GM13976 (cell line): Measurements from ENCODE around the gene TLL2.

Experiments used
- DNase-seq: peaks from one replicate; pipeline ENCODE4 v3.0.0; 2012; ENCODE audit warnings: low spot score
- in situ Hi-C: fragments of 300-500 bp; cut with MboI; formaldehyde crosslinking; loops from one replicate; pipeline ENCODE4 v1.12.0; 2022; ENCODE audit warnings: low sequenced_read_pairs, mixed read lengths, inconsistent platforms; ENCODE audit not compliant: unreplicated experiment
- TF ChIP-seq, protein P1 (sequence below): IDR thresholded peaks from 2 replicates; pipeline ENCODE4 v1.5.1; 2012; ENCODE audit warnings: borderline replicate concordance, mild to moderate bottlenecking; ENCODE audit not compliant: insufficient read depth; ENCODE audit errors: extremely low read depth, missing control alignments, control extremely low read depth

TLL2 gene

DNA sequence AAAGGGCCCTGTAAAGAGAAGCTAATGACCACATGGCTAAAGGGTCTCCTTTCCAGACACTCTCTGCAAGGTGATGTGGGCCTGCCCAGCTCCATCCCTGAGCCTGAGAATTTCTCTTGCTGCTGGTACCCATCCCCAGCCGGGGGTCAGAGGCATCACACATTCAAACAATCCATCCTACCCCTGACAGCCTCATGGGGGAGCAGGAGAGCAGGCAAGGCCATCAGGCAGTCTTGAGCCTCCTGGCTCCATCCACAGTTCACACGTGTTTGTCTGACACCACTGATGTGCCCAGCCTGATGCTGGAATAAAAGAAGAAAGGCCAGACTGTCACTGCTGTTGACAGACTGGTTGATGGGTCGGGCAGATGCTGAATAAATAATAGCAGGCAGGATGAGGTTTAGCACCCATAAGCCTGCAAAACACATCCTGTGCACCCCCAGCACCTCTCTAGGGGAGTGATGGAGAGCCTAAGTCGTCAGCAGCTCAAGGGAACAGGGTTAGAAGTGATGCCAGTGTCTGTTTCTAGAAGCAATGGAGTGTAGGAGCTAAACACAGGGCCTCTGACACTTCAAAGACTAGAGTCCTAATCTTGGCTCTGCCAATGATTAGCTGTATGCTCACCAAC lies 43.5 kb downstream of the TLL2 start:
- TF ChIP-seq, protein P1, sequence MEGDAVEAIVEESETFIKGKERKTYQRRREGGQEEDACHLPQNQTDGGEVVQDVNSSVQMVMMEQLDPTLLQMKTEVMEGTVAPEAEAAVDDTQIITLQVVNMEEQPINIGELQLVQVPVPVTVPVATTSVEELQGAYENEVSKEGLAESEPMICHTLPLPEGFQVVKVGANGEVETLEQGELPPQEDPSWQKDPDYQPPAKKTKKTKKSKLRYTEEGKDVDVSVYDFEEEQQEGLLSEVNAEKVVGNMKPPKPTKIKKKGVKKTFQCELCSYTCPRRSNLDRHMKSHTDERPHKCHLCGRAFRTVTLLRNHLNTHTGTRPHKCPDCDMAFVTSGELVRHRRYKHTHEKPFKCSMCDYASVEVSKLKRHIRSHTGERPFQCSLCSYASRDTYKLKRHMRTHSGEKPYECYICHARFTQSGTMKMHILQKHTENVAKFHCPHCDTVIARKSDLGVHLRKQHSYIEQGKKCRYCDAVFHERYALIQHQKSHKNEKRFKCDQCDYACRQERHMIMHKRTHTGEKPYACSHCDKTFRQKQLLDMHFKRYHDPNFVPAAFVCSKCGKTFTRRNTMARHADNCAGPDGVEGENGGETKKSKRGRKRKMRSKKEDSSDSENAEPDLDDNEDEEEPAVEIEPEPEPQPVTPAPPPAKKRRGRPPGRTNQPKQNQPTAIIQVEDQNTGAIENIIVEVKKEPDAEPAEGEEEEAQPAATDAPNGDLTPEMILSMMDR, result peak; percentile 58
- DNase-seq, result peak; percentile 77
- in situ Hi-C loops, result no loop called here

DNA sequence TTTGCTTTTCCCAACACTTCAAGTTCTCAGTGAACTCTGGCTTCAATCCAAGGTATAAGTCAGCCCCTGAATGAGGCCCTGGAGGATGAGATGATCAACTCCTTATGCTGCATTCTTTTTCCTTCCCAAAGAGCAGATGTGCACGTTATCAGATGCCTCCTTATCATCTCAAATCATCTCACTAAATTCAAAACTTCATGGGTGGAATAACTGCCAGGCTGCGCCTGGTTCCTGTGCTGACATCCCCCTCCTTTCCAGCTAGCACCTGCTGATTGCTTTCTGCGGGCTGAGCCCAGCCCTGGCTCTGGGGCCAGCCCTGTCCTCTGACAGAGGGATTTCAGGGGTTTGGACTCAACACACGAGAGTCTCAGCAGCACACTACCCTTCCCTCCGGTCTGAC lies 44.9 kb downstream of the TLL2 start:
- TF ChIP-seq, protein P1, result no peak
- in situ Hi-C loops, result no loop called here

DNA sequence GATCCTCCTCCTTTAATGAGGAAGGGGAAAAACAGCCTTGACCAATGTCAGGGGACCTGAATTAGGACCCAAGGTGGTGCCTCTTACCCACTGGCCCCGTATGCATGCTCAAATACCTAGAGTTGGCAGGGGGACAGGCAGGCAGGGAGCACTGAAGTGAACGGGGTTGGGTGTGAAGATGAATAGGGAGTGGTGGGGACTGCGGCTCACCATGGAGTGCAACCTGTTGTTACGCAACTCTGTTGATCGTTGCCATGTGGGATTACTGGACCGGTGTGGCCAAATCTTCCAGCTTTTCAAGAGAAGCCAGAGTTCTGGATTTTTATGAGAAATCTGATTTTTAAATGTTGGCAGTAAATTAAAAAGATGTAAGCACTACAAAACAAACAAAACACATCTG lies 48.1 kb downstream of the TLL2 start:
- TF ChIP-seq, protein P1, result no peak
- in situ Hi-C loops, result no loop called here
- DNase-seq, result no peak

More for the DNA sequence above, 44.9 kb downstream of the TLL2 start:
- DNase-seq, result no peak

DNA sequence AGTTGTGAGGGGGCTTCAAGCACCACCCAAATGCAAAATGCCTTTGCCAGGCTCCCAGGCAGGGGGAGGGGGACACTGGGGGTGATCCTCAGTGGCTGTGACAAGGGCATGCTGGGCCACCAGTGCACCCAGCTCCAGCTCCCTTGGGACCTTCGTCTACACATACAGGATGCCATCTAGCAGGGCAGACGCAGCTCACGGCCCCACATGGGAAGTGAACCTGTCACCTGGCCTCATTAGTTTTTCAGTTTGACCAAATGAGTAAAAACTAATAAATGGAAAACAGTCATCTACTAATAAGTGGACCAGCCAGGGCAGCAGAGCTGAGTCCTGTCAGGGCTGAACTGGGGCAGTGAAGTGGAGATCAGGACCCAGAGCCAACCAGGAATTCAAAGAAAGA lies 50.2 kb downstream of the TLL2 start:
- no peak for DNase-seq
- in situ Hi-C loops, result no loop called here
- TF ChIP-seq, protein P1, result no peak

DNA sequence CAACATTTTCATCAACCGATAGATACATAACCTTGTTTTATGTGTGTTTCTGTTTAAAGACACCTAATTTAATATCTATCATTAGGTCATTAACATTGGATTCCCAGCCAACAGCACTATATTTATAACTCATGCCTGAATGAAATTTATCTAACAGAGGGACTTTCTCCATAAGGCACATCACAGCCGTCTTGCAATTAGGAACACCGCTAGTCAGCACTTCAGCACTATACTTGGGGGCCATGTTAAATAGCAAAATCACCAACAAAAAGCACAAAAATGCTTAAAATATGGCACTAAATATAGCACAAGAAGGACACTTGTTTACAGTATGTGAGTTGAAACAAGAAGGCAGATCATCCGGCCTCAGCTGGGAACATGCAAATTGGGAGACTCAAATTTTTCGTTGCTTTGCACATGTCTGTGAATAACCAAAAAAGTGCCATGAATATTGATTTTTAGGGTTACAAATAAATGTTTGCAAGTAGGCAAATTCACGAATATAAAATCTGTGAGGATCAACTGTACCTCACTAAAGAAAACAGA lies 51.0 kb downstream of the TLL2 start:
- no peak for DNase-seq
- TF ChIP-seq, protein P1, result no peak
- in situ Hi-C loops, result no loop called here

DNA sequence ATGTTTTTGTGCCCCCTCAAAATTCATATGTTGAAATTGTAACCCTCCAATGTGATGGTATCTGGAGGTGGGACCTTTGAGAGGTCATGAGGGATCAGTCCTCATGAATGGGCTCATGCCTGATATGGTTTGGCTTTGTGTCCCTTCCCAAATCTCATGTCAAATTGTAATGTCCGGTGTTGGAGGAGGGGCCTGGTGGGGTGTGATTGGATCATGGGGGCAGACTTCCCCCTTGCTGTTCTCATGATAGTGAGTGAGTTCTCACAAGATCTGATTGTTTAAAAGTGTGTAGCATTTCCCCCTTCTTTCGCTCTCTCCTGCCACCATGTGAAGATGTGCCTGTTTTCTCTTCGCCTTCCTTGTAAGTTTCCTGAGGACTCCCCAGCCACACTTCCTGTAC lies 53.4 kb downstream of the TLL2 start:
- no peak for DNase-seq
- TF ChIP-seq, protein P1, result no peak
- in situ Hi-C loops, result no loop called here
